WI38 (cell line): ENCODE results near the gene ZNF346.

ENCODE experiments used
- H3K4me3 ChIP-seq: 2 replicates; pipeline ENCODE4 v1.5.1; 2011; ENCODE audit warnings: low read depth, mild to moderate bottlenecking, control low read depth, low read length
- TF ChIP-seq, protein P1 (sequence below): IDR thresholded peaks from 2 replicates; pipeline ENCODE4 v1.5.1; 2012; ENCODE audit warnings: low read depth, mild to moderate bottlenecking, control low read depth, low read length

Gene ZNF346

DNA sequence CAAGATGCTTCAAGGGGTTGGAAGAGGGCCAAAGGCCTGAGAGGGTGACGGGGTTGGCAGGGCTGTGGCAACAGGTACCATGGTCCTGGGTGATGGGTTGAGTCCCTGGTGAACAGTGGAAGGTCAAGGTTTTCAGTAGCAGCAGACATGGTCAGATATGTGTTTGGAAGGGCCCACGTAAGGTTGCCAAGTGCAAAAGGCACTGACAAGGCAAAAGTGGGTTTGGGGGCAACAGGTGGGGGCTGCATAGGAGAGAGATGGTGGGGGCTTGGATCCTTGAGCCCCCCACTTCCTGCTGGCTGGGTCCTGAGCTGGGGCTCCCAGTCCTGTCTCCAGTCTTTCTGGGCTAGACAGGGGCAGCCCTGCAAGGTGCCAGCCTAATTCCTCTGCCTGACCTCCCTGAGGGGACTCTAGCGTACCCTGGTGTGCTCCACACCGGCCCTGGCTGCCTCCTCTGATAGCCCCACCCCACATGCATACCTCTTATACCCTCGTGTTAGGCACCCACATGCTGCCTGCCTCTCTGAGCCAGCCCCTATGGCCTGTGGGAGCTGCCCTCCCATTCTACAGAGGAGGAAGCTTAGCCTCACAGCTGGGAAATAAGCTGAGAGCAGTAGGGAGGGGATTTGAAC, 90.2 kb downstream of the ZNF346 start:
- H3K4me3 ChIP-seq, result no peak overlapping the region
- TF ChIP-seq, protein P1, sequence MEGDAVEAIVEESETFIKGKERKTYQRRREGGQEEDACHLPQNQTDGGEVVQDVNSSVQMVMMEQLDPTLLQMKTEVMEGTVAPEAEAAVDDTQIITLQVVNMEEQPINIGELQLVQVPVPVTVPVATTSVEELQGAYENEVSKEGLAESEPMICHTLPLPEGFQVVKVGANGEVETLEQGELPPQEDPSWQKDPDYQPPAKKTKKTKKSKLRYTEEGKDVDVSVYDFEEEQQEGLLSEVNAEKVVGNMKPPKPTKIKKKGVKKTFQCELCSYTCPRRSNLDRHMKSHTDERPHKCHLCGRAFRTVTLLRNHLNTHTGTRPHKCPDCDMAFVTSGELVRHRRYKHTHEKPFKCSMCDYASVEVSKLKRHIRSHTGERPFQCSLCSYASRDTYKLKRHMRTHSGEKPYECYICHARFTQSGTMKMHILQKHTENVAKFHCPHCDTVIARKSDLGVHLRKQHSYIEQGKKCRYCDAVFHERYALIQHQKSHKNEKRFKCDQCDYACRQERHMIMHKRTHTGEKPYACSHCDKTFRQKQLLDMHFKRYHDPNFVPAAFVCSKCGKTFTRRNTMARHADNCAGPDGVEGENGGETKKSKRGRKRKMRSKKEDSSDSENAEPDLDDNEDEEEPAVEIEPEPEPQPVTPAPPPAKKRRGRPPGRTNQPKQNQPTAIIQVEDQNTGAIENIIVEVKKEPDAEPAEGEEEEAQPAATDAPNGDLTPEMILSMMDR, result no peak

DNA sequence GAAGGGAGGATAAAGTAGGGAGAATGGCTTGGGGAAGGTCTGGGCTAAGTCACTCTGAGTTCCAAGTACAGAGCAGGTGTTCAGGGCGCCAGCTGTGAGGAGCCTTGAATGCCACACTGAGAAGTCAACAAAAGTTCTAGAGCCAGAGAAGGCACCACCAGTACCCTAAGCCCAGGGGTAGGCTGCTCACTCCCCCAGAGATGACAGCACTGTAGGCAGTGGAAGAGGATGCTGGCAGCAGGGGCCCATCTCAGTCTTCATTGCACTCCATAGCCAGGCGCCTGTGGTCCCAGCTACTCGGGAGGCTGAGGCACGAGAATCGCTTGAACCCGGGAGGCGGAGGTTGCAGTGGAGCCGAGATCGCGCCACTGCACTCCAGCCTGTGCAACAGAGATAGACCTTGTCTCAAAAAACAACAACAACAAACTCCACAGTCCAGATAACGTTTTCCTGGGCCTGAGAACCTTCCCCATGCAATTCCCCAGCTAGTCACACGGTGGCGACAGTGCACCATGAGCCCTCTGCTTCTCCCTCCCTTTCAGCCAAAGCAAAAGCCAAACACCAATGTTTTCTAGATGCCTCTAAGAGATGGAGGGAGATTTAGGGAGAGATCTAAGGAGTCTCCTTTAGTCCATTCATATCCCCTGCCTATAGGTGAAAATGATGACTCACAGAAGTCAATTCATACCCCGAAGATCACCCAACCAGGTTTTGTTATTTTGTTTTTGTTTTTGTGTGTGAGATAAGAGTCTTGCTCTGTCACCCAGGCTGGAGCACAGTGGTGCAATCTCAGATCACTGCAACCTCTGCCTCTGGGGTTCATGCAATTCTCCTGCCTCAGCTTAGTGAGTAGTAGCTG, 91.3 kb downstream of the ZNF346 start:
- TF ChIP-seq, protein P1, result peak; percentile 99
- no peak overlapping the region for H3K4me3 ChIP-seq

- TF ChIP-seq, protein P1, result no peak
- H3K4me3 ChIP-seq, result no peak overlapping the region
These were observed 94.3 kb downstream of the ZNF346 start for GRCh38 chr5:177116631-177117373.

- TF ChIP-seq, protein P1, result no peak
These were observed 95.0 kb downstream of the ZNF346 start for GRCh38 chr5:177117441-177118045.

DNA sequence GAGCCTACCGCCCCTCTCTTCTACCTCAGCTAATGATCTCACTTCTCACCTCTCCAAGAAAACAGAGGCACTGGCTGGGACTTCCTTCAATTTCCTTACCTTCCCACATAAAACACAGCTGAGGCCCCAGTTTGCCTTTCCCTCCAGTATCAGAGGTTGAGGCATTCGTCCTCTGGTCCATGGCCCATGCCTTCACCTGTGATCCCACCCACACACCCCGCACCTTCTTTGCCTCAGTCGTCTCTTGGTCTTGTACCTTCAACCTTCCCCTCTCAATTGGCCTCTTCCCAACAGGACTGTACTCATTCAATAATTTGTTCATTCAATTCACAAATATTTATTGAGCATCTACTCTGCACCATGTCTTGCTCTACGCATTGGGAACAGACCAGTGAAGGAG, 100.1 kb downstream of the ZNF346 start:
- H3K4me3 ChIP-seq, result no peak overlapping the region
- TF ChIP-seq, protein P1, result no peak

More at GRCh38 chr5:177117441-177118045, 95.0 kb downstream of the ZNF346 start:
- no peak overlapping the region for H3K4me3 ChIP-seq

GRCh38 chr5:177123789-177124485, 101.4 kb downstream of the ZNF346 start:
- H3K4me3 ChIP-seq, result no peak overlapping the region
- TF ChIP-seq, protein P1, result no peak
